ENCODE results near the gene MEAF6.

DNA sequence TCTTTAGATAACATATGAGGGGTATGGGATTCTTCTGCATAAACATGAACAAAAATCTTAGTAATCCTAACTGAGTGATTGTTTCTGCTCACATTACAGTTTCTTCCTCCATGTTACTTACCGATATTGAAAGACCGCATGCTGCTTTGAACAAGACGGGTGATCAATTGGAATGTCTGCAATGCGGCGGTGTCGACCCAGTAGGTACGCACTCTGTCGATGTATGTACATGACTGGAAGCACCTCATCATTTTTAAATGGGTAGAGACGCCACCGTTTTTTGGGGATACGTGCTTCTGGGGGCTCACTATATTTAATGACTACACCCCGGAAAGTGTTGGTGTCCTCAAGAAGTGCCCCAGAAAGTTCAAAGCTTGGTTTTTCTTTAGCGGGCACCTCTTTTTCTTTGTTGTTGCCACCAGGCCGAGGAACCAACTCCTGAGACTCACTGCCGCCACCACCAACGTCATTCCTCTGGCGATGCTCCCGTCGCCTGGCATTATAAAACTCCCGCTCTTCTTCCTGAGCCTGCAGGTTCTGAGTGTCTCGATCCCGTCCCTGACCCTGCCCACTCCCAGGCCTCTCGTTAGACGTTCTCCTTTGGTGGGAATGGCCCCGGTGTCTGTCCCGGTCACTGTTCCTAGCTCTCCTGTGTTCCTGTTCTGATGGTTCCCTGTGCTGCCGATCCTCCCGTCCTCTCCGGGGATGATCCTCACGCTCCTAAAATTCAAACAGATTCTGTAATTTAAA is 25.6 kb upstream of the MEAF6 start:
- TF ChIP-seq JUND (IDR thresholded peaks at IDR 0.05; ENCODE audit: low read length) (no peak), FOSL1 (IDR thresholded peaks at IDR 0.05; ENCODE audit: insufficient read depth, low read depth, low read length) (no peak)
